Inflammatory macrophage treated with lipopolysaccharide for 4 hours (primary cell): Measurements from ENCODE around the gene PTPRO.
"Not testable (repeated sequence)": the region's sequence is repeated elsewhere in the genome, so short reads cannot be mapped to it uniquely, and the experiment has no call there.

Source experiments
- DNase-seq: peaks from one replicate; pipeline ENCODE4 v3.0.0-alpha.2; 2020

PTPRO gene

GRCh38 chr12:15608941-15609340, 286.6 kb downstream of the PTPRO start:
- DNase-seq: no peak

- no peak for DNase-seq
Observed at GRCh38 chr12:15613981-15614380, 291.7 kb downstream of the PTPRO start.

GRCh38 chr12:15616495-15616894, 294.2 kb downstream of the PTPRO start:
- DNase-seq: not testable (repeated sequence)

DNA sequence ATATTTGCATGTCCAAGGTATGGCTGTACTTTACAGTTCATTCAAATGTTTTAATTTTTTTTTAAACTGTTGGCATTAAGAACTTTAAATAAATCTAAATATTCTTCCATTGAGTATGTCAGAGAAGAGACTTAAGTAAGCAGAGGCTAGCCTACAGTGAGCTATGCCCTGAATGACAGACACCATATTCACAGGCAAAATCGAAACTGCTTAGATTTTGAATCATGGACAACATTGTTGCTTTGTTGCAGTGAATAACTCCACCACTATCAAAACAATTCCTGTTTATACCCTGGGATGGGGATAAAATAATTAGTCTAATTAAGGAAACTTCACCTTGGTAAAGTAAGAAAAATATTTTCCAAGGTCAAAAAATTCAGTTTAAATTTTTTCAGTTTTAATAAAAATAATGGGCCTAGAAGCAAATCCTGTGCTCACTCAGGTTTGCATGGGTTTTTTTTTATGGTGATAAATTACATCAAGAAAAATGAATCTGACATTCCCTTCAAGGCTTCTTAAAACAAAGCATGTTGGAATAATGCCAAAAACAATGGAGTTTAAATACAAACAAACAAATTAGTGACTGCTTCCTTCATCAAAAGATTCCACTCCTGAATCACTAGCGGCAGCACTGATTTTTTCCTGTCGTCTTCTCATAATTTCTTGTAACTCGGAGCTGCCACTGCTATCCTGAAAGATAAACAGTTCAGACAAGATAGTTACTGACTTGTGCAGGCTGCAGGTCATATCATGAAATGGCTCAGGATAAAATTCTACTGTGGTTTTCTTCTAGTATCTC, 298.6 kb downstream of the PTPRO start:
- DNase-seq: no peak

DNA sequence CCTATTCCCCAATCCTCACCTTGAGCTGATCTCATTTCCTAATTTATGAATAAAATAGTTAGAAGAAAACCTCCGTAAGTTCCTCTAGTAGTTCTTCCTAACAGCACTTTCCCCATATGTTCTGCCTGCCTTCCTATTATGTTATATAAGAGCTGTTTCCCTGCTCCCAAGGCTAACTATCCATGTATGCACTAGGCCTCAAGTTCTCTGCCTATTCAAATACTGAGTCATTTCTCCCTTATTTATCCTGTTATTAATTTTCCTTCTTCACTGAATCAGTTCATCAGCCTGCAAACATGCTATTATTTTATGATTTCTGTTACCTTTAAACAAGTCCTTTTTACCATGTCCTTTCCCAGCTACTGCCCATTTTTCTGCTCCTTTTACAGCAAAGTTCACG, 302.8 kb downstream of the PTPRO start:
- no peak for DNase-seq

DNA sequence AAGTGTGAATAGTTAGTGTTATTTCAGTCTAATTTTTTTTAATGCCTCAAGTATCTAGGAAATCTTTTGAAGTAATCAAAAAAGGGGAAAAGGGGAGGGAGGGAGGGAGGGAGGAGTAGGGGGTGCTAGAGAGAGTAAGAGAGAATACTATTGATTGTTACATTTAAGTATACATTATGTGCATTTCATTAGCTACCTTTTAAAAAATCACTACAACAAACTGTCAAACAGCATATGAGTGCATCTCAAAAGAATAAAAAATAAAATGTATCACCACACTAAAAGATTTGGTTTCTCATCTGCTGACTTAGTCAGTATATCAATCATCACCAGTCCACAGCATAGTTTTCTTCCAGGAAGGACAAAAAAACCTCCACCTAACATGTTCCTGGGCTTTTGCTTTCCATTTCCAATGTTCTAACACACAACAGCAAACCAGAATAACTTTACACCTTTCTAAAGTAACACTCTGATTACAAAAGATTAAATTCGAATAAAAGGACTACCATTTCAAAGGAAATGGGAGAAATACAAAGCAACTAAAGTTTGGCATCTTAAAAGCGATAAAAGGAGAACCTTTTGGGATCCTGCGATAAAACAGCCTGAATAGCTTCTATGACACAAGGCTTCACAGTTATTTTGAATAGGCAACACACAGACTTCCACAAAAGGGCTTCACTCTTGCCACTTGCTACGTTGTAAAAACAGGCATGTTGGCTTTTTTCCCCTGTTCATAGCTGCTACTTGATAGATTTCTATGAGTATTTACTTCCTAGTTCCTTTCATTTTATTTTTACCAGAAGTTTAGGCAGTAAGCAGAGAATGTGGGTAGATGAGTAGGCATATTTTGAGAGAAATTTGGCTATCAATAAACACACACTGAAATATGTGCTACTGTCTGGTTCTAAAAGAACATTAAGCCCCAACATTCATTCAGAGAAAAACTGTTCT, 306.0 kb downstream of the PTPRO start:
- DNase-seq: peak; percentile 10

GRCh38 chr12:15629108-15629507, 306.8 kb downstream of the PTPRO start:
- peak; percentile 55 for DNase-seq

- DNase-seq: no peak
Observed at GRCh38 chr12:15629761-15630160, 307.5 kb downstream of the PTPRO start.

- no peak for DNase-seq
Observed at GRCh38 chr12:15631007-15631715, 308.9 kb downstream of the PTPRO start.

DNA sequence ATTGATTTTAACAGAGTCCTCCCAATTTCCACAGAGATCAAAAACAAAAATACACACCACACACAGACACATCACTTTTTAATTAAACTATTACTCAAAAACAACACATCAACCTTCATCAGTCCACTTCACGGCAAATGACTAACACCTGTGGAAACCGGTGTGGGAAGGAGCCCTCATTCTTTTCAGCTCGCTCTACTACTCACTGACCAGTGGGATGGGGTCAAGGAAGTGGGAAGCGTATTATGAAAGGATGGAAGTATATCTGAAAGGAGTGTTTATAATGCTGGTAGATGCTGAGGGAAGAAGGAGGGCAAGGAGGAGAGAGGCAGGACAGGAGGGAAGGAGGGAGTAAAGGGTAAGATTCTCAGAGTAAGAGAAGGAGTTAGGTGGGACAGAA, 310.4 kb downstream of the PTPRO start:
- no peak for DNase-seq

DNA sequence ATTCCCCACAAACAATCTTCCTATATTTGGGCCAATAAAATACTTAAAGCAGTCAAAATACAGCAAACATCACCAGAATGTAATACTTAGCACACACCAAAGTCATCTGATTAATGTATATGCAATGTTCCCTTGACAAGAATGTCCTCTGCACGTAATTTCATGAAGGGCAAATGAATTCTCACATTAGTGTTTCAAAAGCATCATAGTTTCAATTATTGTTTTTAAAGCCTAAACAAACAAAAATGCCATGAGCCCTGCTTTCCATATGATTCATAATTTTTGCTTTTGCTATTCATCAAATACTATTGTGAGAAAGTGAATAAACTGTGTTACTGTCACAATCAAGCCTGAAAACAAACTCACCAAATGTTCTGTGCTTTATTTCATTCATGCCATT, 310.9 kb downstream of the PTPRO start:
- no peak for DNase-seq

GRCh38 chr12:15634010-15634683, 311.8 kb downstream of the PTPRO start:
- DNase-seq: no peak

DNA sequence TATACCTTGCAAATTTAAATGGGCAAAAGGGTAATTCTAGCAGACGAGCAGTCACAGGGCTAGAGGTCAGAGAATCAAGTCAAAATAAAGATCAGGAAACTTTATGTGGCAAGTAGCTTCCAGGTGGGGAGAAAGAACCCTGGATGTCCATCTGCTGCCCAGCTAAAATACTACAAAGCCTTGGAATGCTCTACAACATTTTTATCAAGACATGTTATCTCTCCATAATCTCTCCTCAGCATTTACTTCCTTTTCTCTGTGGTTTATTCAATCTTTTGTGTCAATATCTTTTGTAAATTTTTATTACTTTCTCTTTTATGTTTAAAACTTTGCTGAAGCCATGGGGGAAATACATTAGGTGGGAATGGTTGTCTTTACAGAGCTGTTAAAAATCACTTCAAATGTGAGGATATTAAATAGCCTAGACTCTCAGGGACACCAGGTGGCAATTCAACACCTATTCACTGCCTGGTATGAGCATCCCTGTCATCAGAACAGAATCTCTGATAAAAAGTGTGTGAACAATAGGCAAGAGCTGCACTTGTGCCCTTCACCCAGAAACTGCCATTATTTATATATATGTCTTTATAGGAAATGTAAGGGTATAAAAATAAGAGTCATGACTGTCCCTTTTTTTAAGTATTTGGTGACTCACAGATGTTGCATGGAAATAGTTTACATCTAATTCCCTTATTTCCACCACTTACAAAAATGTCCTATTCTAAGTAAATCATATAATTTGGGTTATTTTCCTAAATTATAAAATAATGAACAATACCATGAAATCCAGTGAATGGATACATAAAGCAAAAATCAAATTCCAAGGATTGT, 314.0 kb downstream of the PTPRO start:
- DNase-seq: no peak

- no peak for DNase-seq
Observed at GRCh38 chr12:15638231-15638630, 315.9 kb downstream of the PTPRO start.

- no peak for DNase-seq
Observed at GRCh38 chr12:15644700-15645099, 322.4 kb downstream of the PTPRO start.

DNA sequence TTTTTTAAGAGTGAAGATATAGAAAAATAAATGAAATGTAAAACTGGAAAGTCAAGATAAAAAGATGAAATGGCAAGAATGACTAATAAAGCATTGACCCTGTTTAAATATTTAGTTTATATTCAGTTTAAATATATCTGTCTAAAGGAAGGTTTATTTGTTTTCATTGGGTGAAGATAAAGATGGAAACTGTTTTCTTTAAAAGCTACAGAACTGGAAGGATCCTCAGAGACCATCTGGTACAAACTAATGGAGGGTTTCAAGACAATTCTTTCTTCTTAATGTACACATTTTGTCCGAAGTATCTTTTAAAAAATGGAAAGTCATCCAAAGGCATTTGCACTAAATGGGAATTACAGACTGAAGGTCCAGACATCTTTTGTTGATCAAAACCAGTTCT, 324.3 kb downstream of the PTPRO start:
- DNase-seq: no peak
